ENCODE data around the gene HBA2. TPM values are rescaled to one million over a fixed set of nuclear protein-coding genes. Genes with fewer than 3 reads are reported as not detected.
"Not testable (repeated sequence)": the region's sequence is repeated elsewhere in the genome, so short reads cannot be mapped to it uniquely, and the experiment has no call there.

The HBA2 gene
- total RNA-seq, 1 donor from 2014 or later = 232 TPM

- Histone ChIP-seq H3K9me3 (no peaks in the 10 kb centered on the region), H3K27ac (no peak overlapping the region), H3K36me3 (peaks cover 97% of the 10 kb centered on the region), H3K27me3 (ENCODE audit: low read depth) (no peaks in the 10 kb centered on the region), H3K4me3 (no peak overlapping the region), H3K4me1 (no peaks in the 10 kb centered on the region)
- intact Hi-C loops (cut with DNase I) = no loop called here
- TF ChIP-seq CTCF (IDR thresholded peaks at IDR 0.05) = no peak
- no peak for ATAC-seq
- no peak for DNase-seq
These were observed 19.2 kb downstream of the HBA2 start for GRCh38 chr16:191831-192230.

GRCh38 chr16:192686-193085 is 20.0 kb downstream of the HBA2 start:
- no peak for TF ChIP-seq CTCF (IDR thresholded peaks at IDR 0.05)
- Histone ChIP-seq H3K4me1 (no peaks in the 10 kb centered on the region), H3K27me3 (ENCODE audit: low read depth) (no peaks in the 10 kb centered on the region), H3K4me3 (no peak overlapping the region), H3K27ac (no peak overlapping the region), H3K36me3 (peaks cover 100% of the 10 kb centered on the region), H3K9me3 (no peaks in the 10 kb centered on the region)
- ATAC-seq (no peak), DNase-seq (no peak)
- intact Hi-C loops (cut with DNase I) = no loop called here

- H3K4me1 ChIP-seq = no peaks in the 10 kb centered on the region
- no peaks in the 10 kb centered on the region for H3K27me3 ChIP-seq (ENCODE audit: low read depth)
- TF ChIP-seq CTCF (IDR thresholded peaks at IDR 0.05) = no peak
- H3K4me3 ChIP-seq = no peak overlapping the region
- H3K36me3 ChIP-seq = peaks cover 100% of the 10 kb centered on the region
- ATAC-seq (no peak), DNase-seq (no peak)
- intact Hi-C loops (cut with DNase I) = no loop called here
- H3K9me3 ChIP-seq = no peaks in the 10 kb centered on the region
- H3K27ac ChIP-seq = no peak overlapping the region
These were observed 20.8 kb downstream of the HBA2 start for GRCh38 chr16:193441-193840.

- DNase-seq (no peak), ATAC-seq (no peak)
- no peak for TF ChIP-seq CTCF (IDR thresholded peaks at IDR 0.05)
- intact Hi-C loops (cut with DNase I) = no loop called here
- H3K4me3 ChIP-seq = no peak overlapping the region
- H3K4me1 ChIP-seq = no peaks in the 10 kb centered on the region
- H3K27ac ChIP-seq = no peak overlapping the region
- H3K27me3 ChIP-seq (ENCODE audit: low read depth) = no peaks in the 10 kb centered on the region
- H3K9me3 ChIP-seq = no peaks in the 10 kb centered on the region
- peaks cover 100% of the 10 kb centered on the region for H3K36me3 ChIP-seq
These were observed 21.8 kb downstream of the HBA2 start for GRCh38 chr16:194516-194915.

GRCh38 chr16:200388-200787 is 27.7 kb downstream of the HBA2 start:
- no peak for TF ChIP-seq CTCF (IDR thresholded peaks at IDR 0.05)
- H3K9me3 ChIP-seq = no peaks in the 10 kb centered on the region
- no peaks in the 10 kb centered on the region for H3K27me3 ChIP-seq (ENCODE audit: low read depth)
- H3K4me1 ChIP-seq = no peaks in the 10 kb centered on the region
- intact Hi-C loops (cut with DNase I) = no loop called here
- DNase-seq = no peak
- H3K4me3 ChIP-seq = no peak overlapping the region
- no peak overlapping the region for H3K27ac ChIP-seq
- H3K36me3 ChIP-seq = peaks cover 98% of the 10 kb centered on the region
- ATAC-seq = no peak

GRCh38 chr16:203246-203645 is 30.6 kb downstream of the HBA2 start:
- peaks cover 98% of the 10 kb centered on the region for H3K36me3 ChIP-seq
- intact Hi-C loops (cut with DNase I) = no loop called here
- no peak overlapping the region for H3K27ac ChIP-seq
- DNase-seq (no peak), ATAC-seq (no peak)
- no peaks in the 10 kb centered on the region for H3K9me3 ChIP-seq
- no peaks in the 10 kb centered on the region for H3K27me3 ChIP-seq (ENCODE audit: low read depth)
- no peak for TF ChIP-seq CTCF (IDR thresholded peaks at IDR 0.05)
- no peaks in the 10 kb centered on the region for H3K4me1 ChIP-seq
- H3K4me3 ChIP-seq = no peak overlapping the region

- H3K4me1 ChIP-seq; H3K27ac ChIP-seq; DNase-seq; H3K27me3 ChIP-seq (ENCODE audit: low read depth); H3K4me3 ChIP-seq; ATAC-seq; H3K9me3 ChIP-seq; intact Hi-C loops (cut with DNase I): not testable (repeated sequence)
- H3K36me3 ChIP-seq = peaks cover 98% of the 10 kb centered on the region
These were observed 31.4 kb downstream of the HBA2 start for GRCh38 chr16:204046-204445.

- H3K9me3 ChIP-seq; DNase-seq; H3K27ac ChIP-seq; intact Hi-C loops (cut with DNase I); H3K4me3 ChIP-seq; H3K27me3 ChIP-seq (ENCODE audit: low read depth); ATAC-seq; H3K4me1 ChIP-seq: not testable (repeated sequence)
- peaks cover 96% of the 10 kb centered on the region for H3K36me3 ChIP-seq
These were observed 36.7 kb downstream of the HBA2 start for GRCh38 chr16:209359-209758.

Data from lower lobe of right lung (tissue), 2 donors.